Measurements from ENCODE around the gene PHYKPL.

GRCh38 chr5:178227138-178227659 lies 5.4 kb downstream of the PHYKPL start:
- no peak for TF ChIP-seq POLR2A (IDR thresholded peaks at IDR 0.05; ENCODE audit: low read length)
- TF ChIP-seq GATA1 (IDR thresholded peaks at IDR 0.05; ENCODE audit: low read depth, low read length): no peak

Data from erythroblast (primary cell).